SJSA1 (cell line): ENCODE results near the gene ELAVL2. TPM values are rescaled to one million over a fixed set of nuclear protein-coding genes. Genes with fewer than 3 reads are reported as not detected.

ENCODE experiments used
- DNase-seq, 2 experiments: peaks; one replicate each; pipeline ENCODE4 v3.0.0-alpha.2; 2015 to 2020; ENCODE audit warnings: low spot score in 2 of 2, low read depth in 1 of 2
- H3K27ac ChIP-seq: fragments of 250-450 bp; sonication (Bioruptor Pico); 2 replicates; pipeline ENCODE4 v1.5.1; 2020; ENCODE audit warnings: mild to moderate bottlenecking, moderate library complexity
- H3K27me3 ChIP-seq: fragments of 250-450 bp; sonication (Bioruptor Pico); replicated peaks from 2 replicates; pipeline ENCODE4 v1.5.1; 2020; ENCODE audit warnings: mild to moderate bottlenecking, moderate library complexity
- H3K36me3 ChIP-seq: fragments of 250-450 bp; sonication (Bioruptor Pico); 2 replicates; pipeline ENCODE4 v1.5.1; 2020; ENCODE audit warnings: mild to moderate bottlenecking
- H3K4me1 ChIP-seq: fragments of 250-450 bp; sonication (Bioruptor Pico); replicated peaks from 2 replicates; pipeline ENCODE4 v1.6.1; 2021; ENCODE audit warnings: mild to moderate bottlenecking
- H3K4me3 ChIP-seq: fragments of 250-450 bp; sonication (Bioruptor Pico); 2 replicates; pipeline ENCODE4 v1.5.1; 2020; ENCODE audit warnings: mild to moderate bottlenecking
- H3K9me3 ChIP-seq: fragments of 250-450 bp; sonication (Bioruptor Pico); replicated peaks from 2 replicates; pipeline ENCODE4 v1.5.1; 2020; ENCODE audit warnings: mild to moderate bottlenecking
- total RNA-seq: library from RNA; depleted of rRNA; stranded (reverse); fragments of >200 nt; shearing (Covaris generic); gene quantifications from 2 replicates; pipeline ENCODE4 v1.2.3, GENCODE V29; 2014

ELAVL2 gene
- total RNA-seq, 1 experiment from 2014 or later = 0.08 TPM

- peaks cover 15% of the 10 kb centered on the region for H3K4me1 ChIP-seq
- H3K9me3 ChIP-seq = no peaks in the 10 kb centered on the region
- no peak overlapping the region for H3K4me3 ChIP-seq
- H3K36me3 ChIP-seq = no peaks in the 10 kb centered on the region
- H3K27ac ChIP-seq = peak overlapping the region; percentile 37
- H3K27me3 ChIP-seq = no peaks in the 10 kb centered on the region
- DNase-seq = peak; percentile 64 to 72
These were observed 56.6 kb downstream of the ELAVL2 start for GRCh38 chr9:23769307-23769935.

GRCh38 chr9:23768861-23769260 is 57.2 kb downstream of the ELAVL2 start:
- H3K27me3 ChIP-seq = no peaks in the 10 kb centered on the region
- no peak overlapping the region for H3K27ac ChIP-seq
- peaks cover 15% of the 10 kb centered on the region for H3K4me1 ChIP-seq
- H3K36me3 ChIP-seq = no peaks in the 10 kb centered on the region
- H3K9me3 ChIP-seq = no peaks in the 10 kb centered on the region
- no peak overlapping the region for H3K4me3 ChIP-seq
- DNase-seq = no peak

- DNase-seq = no peak
- H3K27ac ChIP-seq = no peak overlapping the region
- H3K9me3 ChIP-seq = no peaks in the 10 kb centered on the region
- H3K4me1 ChIP-seq = peaks cover 15% of the 10 kb centered on the region
- H3K36me3 ChIP-seq = no peaks in the 10 kb centered on the region
- no peaks in the 10 kb centered on the region for H3K27me3 ChIP-seq
- H3K4me3 ChIP-seq = no peak overlapping the region
These were observed 59.4 kb downstream of the ELAVL2 start for GRCh38 chr9:23766613-23767012.

GRCh38 chr9:23765561-23765960 is 60.5 kb downstream of the ELAVL2 start:
- H3K9me3 ChIP-seq = no peaks in the 10 kb centered on the region
- H3K27me3 ChIP-seq = no peaks in the 10 kb centered on the region
- DNase-seq = no peak
- H3K27ac ChIP-seq = no peak overlapping the region
- no peaks in the 10 kb centered on the region for H3K36me3 ChIP-seq
- H3K4me3 ChIP-seq = no peak overlapping the region
- H3K4me1 ChIP-seq = peaks cover 15% of the 10 kb centered on the region

GRCh38 chr9:23764219-23764618 is 61.8 kb downstream of the ELAVL2 start:
- peaks cover 7% of the 10 kb centered on the region; the same call in 1 of the 2 replicates for H3K4me1 ChIP-seq
- no peak overlapping the region for H3K4me3 ChIP-seq
- no peak overlapping the region for H3K27ac ChIP-seq
- no peak for DNase-seq
- H3K36me3 ChIP-seq = no peaks in the 10 kb centered on the region
- H3K9me3 ChIP-seq = no peaks in the 10 kb centered on the region
- H3K27me3 ChIP-seq = no peaks in the 10 kb centered on the region

- Histone ChIP-seq H3K4me3 (no peak overlapping the region), H3K4me1 (no peaks in the 10 kb centered on the region), H3K27me3 (no peaks in the 10 kb centered on the region), H3K9me3 (no peaks in the 10 kb centered on the region), H3K27ac (no peak overlapping the region), H3K36me3 (no peaks in the 10 kb centered on the region)
- DNase-seq = no peak
These were observed 71.5 kb downstream of the ELAVL2 start for GRCh38 chr9:23754551-23754950.

GRCh38 chr9:23752859-23753258 is 73.2 kb downstream of the ELAVL2 start:
- H3K4me1 ChIP-seq = no peaks in the 10 kb centered on the region
- no peaks in the 10 kb centered on the region for H3K27me3 ChIP-seq
- H3K27ac ChIP-seq = no peak overlapping the region
- no peaks in the 10 kb centered on the region for H3K9me3 ChIP-seq
- DNase-seq = no peak
- H3K4me3 ChIP-seq = no peak overlapping the region
- H3K36me3 ChIP-seq = no peaks in the 10 kb centered on the region

GRCh38 chr9:23751633-23752032 is 74.4 kb downstream of the ELAVL2 start:
- no peaks in the 10 kb centered on the region for H3K9me3 ChIP-seq
- DNase-seq = no peak
- H3K27ac ChIP-seq = no peak overlapping the region
- H3K4me1 ChIP-seq = no peaks in the 10 kb centered on the region
- H3K36me3 ChIP-seq = no peaks in the 10 kb centered on the region
- no peak overlapping the region for H3K4me3 ChIP-seq
- no peaks in the 10 kb centered on the region for H3K27me3 ChIP-seq

- no peak for DNase-seq
- Histone ChIP-seq H3K27me3 (no peaks in the 10 kb centered on the region), H3K27ac (no peak overlapping the region), H3K4me3 (no peak overlapping the region), H3K9me3 (no peaks in the 10 kb centered on the region), H3K4me1 (no peaks in the 10 kb centered on the region), H3K36me3 (no peaks in the 10 kb centered on the region)
These were observed 75.2 kb downstream of the ELAVL2 start for GRCh38 chr9:23750808-23751207.

- Histone ChIP-seq H3K4me1 (no peaks in the 10 kb centered on the region), H3K36me3 (no peaks in the 10 kb centered on the region), H3K4me3 (no peak overlapping the region), H3K27ac (no peak overlapping the region), H3K27me3 (no peaks in the 10 kb centered on the region), H3K9me3 (no peaks in the 10 kb centered on the region)
- DNase-seq = no peak
These were observed 78.7 kb downstream of the ELAVL2 start for GRCh38 chr9:23747088-23748075.

GRCh38 chr9:23746317-23746716 is 79.7 kb downstream of the ELAVL2 start:
- Histone ChIP-seq H3K4me1 (no peaks in the 10 kb centered on the region), H3K4me3 (no peak overlapping the region), H3K36me3 (no peaks in the 10 kb centered on the region), H3K9me3 (no peaks in the 10 kb centered on the region), H3K27me3 (no peaks in the 10 kb centered on the region), H3K27ac (no peak overlapping the region)
- DNase-seq = no peak

GRCh38 chr9:23743036-23743435 is 83.0 kb downstream of the ELAVL2 start:
- no peak overlapping the region for H3K27ac ChIP-seq
- H3K36me3 ChIP-seq = no peaks in the 10 kb centered on the region
- DNase-seq = no peak
- H3K4me3 ChIP-seq = no peak overlapping the region
- H3K9me3 ChIP-seq = no peaks in the 10 kb centered on the region
- H3K4me1 ChIP-seq = no peaks in the 10 kb centered on the region
- no peaks in the 10 kb centered on the region for H3K27me3 ChIP-seq

GRCh38 chr9:23741351-23741750 is 84.7 kb downstream of the ELAVL2 start:
- Histone ChIP-seq H3K27ac (no peak overlapping the region), H3K9me3 (no peaks in the 10 kb centered on the region), H3K36me3 (no peaks in the 10 kb centered on the region), H3K4me3 (no peak overlapping the region), H3K4me1 (no peaks in the 10 kb centered on the region), H3K27me3 (no peaks in the 10 kb centered on the region)
- DNase-seq = no peak

GRCh38 chr9:23740531-23740930 is 85.5 kb downstream of the ELAVL2 start:
- H3K4me1 ChIP-seq = no peaks in the 10 kb centered on the region
- no peaks in the 10 kb centered on the region for H3K27me3 ChIP-seq
- H3K9me3 ChIP-seq = no peaks in the 10 kb centered on the region
- H3K4me3 ChIP-seq = no peak overlapping the region
- no peak overlapping the region for H3K27ac ChIP-seq
- DNase-seq = no peak
- no peaks in the 10 kb centered on the region for H3K36me3 ChIP-seq
